ENCODE results near the gene UGT1A1. TPM values are rescaled to one million over a fixed set of nuclear protein-coding genes. Genes with fewer than 3 reads are reported as not detected.

Gene UGT1A1
- total RNA-seq, 1 donor from 2014 or later = not detected

GRCh38 chr2:233816771-233817170 lies 56.7 kb downstream of the UGT1A1 start:
- DNase-seq (ENCODE audit: low read depth) = no peak
- no peak for TF ChIP-seq CTCF (conservative IDR thresholded peaks at IDR 0.05; ENCODE audit: low read depth, low read length)
- no peak overlapping the region for H3K4me3 ChIP-seq (ENCODE audit: low read depth, low read length)

- TF ChIP-seq CTCF (conservative IDR thresholded peaks at IDR 0.05; ENCODE audit: low read depth, low read length) = no peak
- H3K4me3 ChIP-seq (ENCODE audit: low read depth, low read length) = no peak overlapping the region
- no peak for DNase-seq (ENCODE audit: low read depth)
Measured at GRCh38 chr2:233817361-233817911, 57.4 kb downstream of the UGT1A1 start.

GRCh38 chr2:233817995-233818638 lies 58.0 kb downstream of the UGT1A1 start:
- no peak overlapping the region for H3K4me3 ChIP-seq (ENCODE audit: low read depth, low read length)
- no peak for TF ChIP-seq CTCF (conservative IDR thresholded peaks at IDR 0.05; ENCODE audit: low read depth, low read length)
- no peak for DNase-seq (ENCODE audit: low read depth)

- TF ChIP-seq CTCF (conservative IDR thresholded peaks at IDR 0.05; ENCODE audit: low read depth, low read length) = no peak
- no peak overlapping the region for H3K4me3 ChIP-seq (ENCODE audit: low read depth, low read length)
- DNase-seq (ENCODE audit: low read depth) = no peak
Measured at GRCh38 chr2:233818639-233819621, 58.9 kb downstream of the UGT1A1 start.

GRCh38 chr2:233819884-233820773 lies 60.1 kb downstream of the UGT1A1 start:
- TF ChIP-seq CTCF (conservative IDR thresholded peaks at IDR 0.05; ENCODE audit: low read depth, low read length) = no peak

GRCh38 chr2:233820774-233821105 lies 60.7 kb downstream of the UGT1A1 start:
- DNase-seq (ENCODE audit: low read depth) = no peak
- H3K4me3 ChIP-seq (ENCODE audit: low read depth, low read length) = no peak overlapping the region
- TF ChIP-seq CTCF (conservative IDR thresholded peaks at IDR 0.05; ENCODE audit: low read depth, low read length) = no peak

More at GRCh38 chr2:233819884-233820773, 60.1 kb downstream of the UGT1A1 start:
- H3K4me3 ChIP-seq (ENCODE audit: low read depth, low read length) = no peak overlapping the region
- DNase-seq (ENCODE audit: low read depth) = no peak

All from epithelial cell of proximal tubule (primary cell).